Measurements from ENCODE around the gene CWH43. TPM values are rescaled to one million over a fixed set of nuclear protein-coding genes. Genes with fewer than 3 reads are reported as not detected.
"Not testable (repeated sequence)": the region's sequence is repeated elsewhere in the genome, so short reads cannot be mapped to it uniquely, and the experiment has no call there.

Gene CWH43
- total RNA-seq, 1 donor from 2014 or later = not detected

- no peaks in the 10 kb centered on the region for H3K4me1 Mint-ChIP-seq (ENCODE audit: low read depth)
- peaks cover 45% of the 10 kb centered on the region for H3K9me3 Mint-ChIP-seq (ENCODE audit: low read depth)
- H3K4me3 Mint-ChIP-seq (ENCODE audit: low read depth) = no peak overlapping the region
- TF ChIP-seq CTCF (IDR thresholded peaks at IDR 0.05; ENCODE audit: unreplicated experiment) = no peak
- DNase-seq (ENCODE audit: low spot score, unreplicated experiment) = no peak
- no peaks in the 10 kb centered on the region for H3K27me3 Mint-ChIP-seq
- no peaks in the 10 kb centered on the region for H3K36me3 Mint-ChIP-seq (ENCODE audit: insufficient read depth)
- H3K27ac Mint-ChIP-seq = no peak overlapping the region
These were observed 58.2 kb downstream of the CWH43 start for GRCh38 chr4:49044270-49044669.

- peaks cover 1% of the 10 kb centered on the region for H3K36me3 Mint-ChIP-seq (ENCODE audit: insufficient read depth)
- peaks cover 55% of the 10 kb centered on the region for H3K9me3 Mint-ChIP-seq (ENCODE audit: low read depth)
- no peaks in the 10 kb centered on the region for H3K4me1 Mint-ChIP-seq (ENCODE audit: low read depth)
- DNase-seq (ENCODE audit: low spot score, unreplicated experiment) = no peak
- no peaks in the 10 kb centered on the region for H3K27me3 Mint-ChIP-seq
- H3K27ac Mint-ChIP-seq = no peak overlapping the region
- TF ChIP-seq CTCF (IDR thresholded peaks at IDR 0.05; ENCODE audit: unreplicated experiment) = no peak
- H3K4me3 Mint-ChIP-seq (ENCODE audit: low read depth) = no peak overlapping the region
These were observed 72.2 kb downstream of the CWH43 start for GRCh38 chr4:49058306-49058705.

DNA sequence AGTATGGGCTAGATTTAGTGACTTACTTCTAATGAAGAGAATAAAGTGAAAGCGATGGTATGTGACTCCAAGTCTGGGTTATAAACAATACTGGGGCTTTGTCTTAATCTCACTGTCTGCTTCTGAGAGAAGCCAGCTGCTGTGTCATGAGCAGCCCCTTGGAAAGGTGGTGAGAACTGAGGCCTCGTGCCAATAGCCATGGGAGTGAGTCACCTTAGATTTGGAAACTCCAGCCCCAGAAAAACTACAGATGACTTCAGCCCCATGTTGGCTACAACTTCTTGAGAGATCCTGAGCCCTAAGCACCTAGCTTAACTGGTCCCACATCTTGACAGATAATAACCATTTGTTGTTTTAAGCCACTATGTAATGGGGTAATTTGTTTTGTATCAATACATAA lies 77.6 kb downstream of the CWH43 start:
- DNase-seq (ENCODE audit: low spot score, unreplicated experiment) = no peak
- Mint-ChIP-seq H3K4me3 (ENCODE audit: low read depth) (no peak overlapping the region), H3K9me3 (ENCODE audit: low read depth) (peaks cover 56% of the 10 kb centered on the region), H3K4me1 (ENCODE audit: low read depth) (no peaks in the 10 kb centered on the region), H3K27me3 (no peaks in the 10 kb centered on the region), H3K36me3 (ENCODE audit: insufficient read depth) (no peaks in the 10 kb centered on the region), H3K27ac (no peak overlapping the region)
- TF ChIP-seq CTCF (IDR thresholded peaks at IDR 0.05; ENCODE audit: unreplicated experiment) = no peak

- not testable (repeated sequence) for H3K27ac Mint-ChIP-seq; H3K36me3 Mint-ChIP-seq (ENCODE audit: insufficient read depth); H3K27me3 Mint-ChIP-seq; DNase-seq (ENCODE audit: low spot score, unreplicated experiment); H3K4me3 Mint-ChIP-seq (ENCODE audit: low read depth); H3K4me1 Mint-ChIP-seq (ENCODE audit: low read depth)
- peaks cover 54% of the 10 kb centered on the region for H3K9me3 Mint-ChIP-seq (ENCODE audit: low read depth)
These were observed 86.1 kb downstream of the CWH43 start for GRCh38 chr4:49072196-49072595.

DNA sequence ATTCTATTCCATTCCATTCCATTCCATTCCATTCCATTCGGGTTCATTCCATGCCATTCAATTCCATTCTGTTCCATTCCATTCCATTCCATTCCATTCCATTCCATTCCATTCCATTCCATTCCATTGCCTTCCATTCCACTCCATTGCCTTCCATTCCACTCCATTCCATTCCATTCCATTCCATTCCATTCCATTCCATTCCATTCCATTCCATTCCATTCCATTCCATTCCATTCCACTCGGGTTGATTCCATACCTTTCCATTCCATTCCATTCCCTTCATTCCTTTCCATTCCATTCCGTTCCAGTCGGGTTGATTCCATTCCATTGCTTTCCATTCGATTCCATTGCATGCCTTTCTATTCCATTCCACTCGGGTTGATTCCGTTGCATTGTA lies 105.8 kb downstream of the CWH43 start:
- H3K9me3 Mint-ChIP-seq (ENCODE audit: low read depth) = peaks cover 36% of the 10 kb centered on the region
- not testable (repeated sequence) for H3K4me3 Mint-ChIP-seq (ENCODE audit: low read depth)

GRCh38 chr4:49092608-49093135 lies 106.6 kb downstream of the CWH43 start:
- DNase-seq (ENCODE audit: low spot score, unreplicated experiment) = not testable (repeated sequence)
- H3K9me3 Mint-ChIP-seq (ENCODE audit: low read depth) = peaks cover 40% of the 10 kb centered on the region

More for the DNA sequence above, 105.8 kb downstream of the CWH43 start:
- DNase-seq (ENCODE audit: low spot score, unreplicated experiment); H3K27me3 Mint-ChIP-seq; H3K27ac Mint-ChIP-seq; H3K4me1 Mint-ChIP-seq (ENCODE audit: low read depth): not testable (repeated sequence)
- H3K36me3 Mint-ChIP-seq (ENCODE audit: insufficient read depth) = peaks cover 23% of the 10 kb centered on the region

GRCh38 chr4:49096215-49096614 lies 110.1 kb downstream of the CWH43 start:
- H3K4me3 Mint-ChIP-seq (ENCODE audit: low read depth); H3K27me3 Mint-ChIP-seq; DNase-seq (ENCODE audit: low spot score, unreplicated experiment); H3K4me1 Mint-ChIP-seq (ENCODE audit: low read depth); H3K27ac Mint-ChIP-seq: not testable (repeated sequence)
- peaks cover 64% of the 10 kb centered on the region for H3K9me3 Mint-ChIP-seq (ENCODE audit: low read depth)
- peaks cover 50% of the 10 kb centered on the region for H3K36me3 Mint-ChIP-seq (ENCODE audit: insufficient read depth)

More at GRCh38 chr4:49092608-49093135, 106.6 kb downstream of the CWH43 start:
- not testable (repeated sequence) for H3K4me3 Mint-ChIP-seq (ENCODE audit: low read depth); H3K27ac Mint-ChIP-seq; H3K4me1 Mint-ChIP-seq (ENCODE audit: low read depth); H3K27me3 Mint-ChIP-seq
- peaks cover 28% of the 10 kb centered on the region for H3K36me3 Mint-ChIP-seq (ENCODE audit: insufficient read depth)

DNA sequence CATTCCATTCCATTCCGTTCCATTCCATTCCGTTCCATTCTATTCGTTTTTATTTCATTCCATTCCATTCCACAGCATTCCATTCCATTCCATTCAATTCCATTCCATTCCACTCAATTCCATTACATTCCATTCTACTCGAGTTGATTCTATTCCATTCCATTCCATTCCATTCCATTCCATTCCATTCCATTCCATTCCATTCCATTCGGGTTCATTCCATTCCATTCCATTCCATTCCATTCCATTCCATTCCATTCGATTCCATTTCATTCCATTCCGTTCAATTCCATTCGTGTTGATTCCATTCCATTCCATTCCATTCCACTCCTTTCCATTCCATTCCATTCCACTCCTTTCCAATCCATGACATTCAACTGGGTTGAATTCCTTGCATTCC lies 110.6 kb downstream of the CWH43 start:
- Mint-ChIP-seq H3K36me3 (ENCODE audit: insufficient read depth) (peaks cover 49% of the 10 kb centered on the region), H3K9me3 (ENCODE audit: low read depth) (peaks cover 64% of the 10 kb centered on the region)
- not testable (repeated sequence) for H3K4me3 Mint-ChIP-seq (ENCODE audit: low read depth); DNase-seq (ENCODE audit: low spot score, unreplicated experiment); H3K27me3 Mint-ChIP-seq; H3K4me1 Mint-ChIP-seq (ENCODE audit: low read depth); H3K27ac Mint-ChIP-seq

DNA sequence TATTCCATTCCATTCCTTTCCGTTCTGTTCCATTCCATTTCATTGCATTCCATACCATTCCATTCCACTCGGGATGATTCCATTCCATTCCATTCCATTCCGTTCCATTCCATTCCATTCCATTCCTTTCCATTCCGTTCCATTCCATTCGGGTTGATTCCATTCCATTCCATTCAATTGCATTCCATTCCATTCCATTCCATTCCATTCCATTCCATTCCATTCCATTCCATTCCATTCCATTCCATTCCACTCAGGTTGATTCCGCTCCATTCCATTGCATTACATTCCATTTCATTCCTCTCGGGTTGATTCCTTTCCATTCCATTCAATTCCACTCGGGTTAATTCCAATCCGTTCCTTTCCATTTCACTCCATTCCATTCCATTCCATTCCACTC lies 111.0 kb downstream of the CWH43 start:
- not testable (repeated sequence) for H3K4me1 Mint-ChIP-seq (ENCODE audit: low read depth); H3K4me3 Mint-ChIP-seq (ENCODE audit: low read depth); H3K27ac Mint-ChIP-seq; DNase-seq (ENCODE audit: low spot score, unreplicated experiment); H3K27me3 Mint-ChIP-seq
- Mint-ChIP-seq H3K9me3 (ENCODE audit: low read depth) (peaks cover 60% of the 10 kb centered on the region), H3K36me3 (ENCODE audit: insufficient read depth) (peaks cover 44% of the 10 kb centered on the region)

DNA sequence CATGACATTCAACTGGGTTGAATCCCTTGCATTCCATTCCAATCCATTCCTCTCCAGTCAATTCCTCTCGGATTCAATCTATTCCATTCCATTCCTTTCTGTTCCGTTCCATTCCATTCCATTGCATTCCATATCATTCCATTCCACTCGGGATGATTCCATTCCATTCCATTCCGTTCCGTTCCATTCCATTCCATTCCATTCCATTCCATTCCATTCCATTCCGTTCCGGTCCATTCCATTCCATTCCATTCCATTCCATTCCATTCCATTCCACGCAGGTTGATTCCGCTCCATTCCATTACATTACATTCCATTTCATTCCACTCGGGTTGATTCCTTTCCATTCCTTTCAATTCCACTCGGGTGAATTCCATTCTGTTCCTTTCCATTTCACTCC lies 111.4 kb downstream of the CWH43 start:
- not testable (repeated sequence) for H3K4me3 Mint-ChIP-seq (ENCODE audit: low read depth); H3K27me3 Mint-ChIP-seq; DNase-seq (ENCODE audit: low spot score, unreplicated experiment); H3K27ac Mint-ChIP-seq; H3K4me1 Mint-ChIP-seq (ENCODE audit: low read depth)
- peaks cover 59% of the 10 kb centered on the region for H3K9me3 Mint-ChIP-seq (ENCODE audit: low read depth)
- peaks cover 45% of the 10 kb centered on the region for H3K36me3 Mint-ChIP-seq (ENCODE audit: insufficient read depth)

Data from progenitor cell of endocrine pancreas (in vitro differentiated cells).